ENCODE data around the gene ZNF785. TPM values are rescaled to one million over a fixed set of nuclear protein-coding genes. Genes with fewer than 3 reads are reported as not detected.

The ZNF785 gene
- total and polyA plus RNA-seq, 7 experiments from 2014 or later: 2.6 to 37.1 (median 15.6) TPM

- H3K27ac Mint-ChIP-seq: peak within 1 kb of the TSS; percentile 87 to 94 (median 92)
- peak within 1 kb of the TSS; percentile 99 for H3K27ac ChIP-seq (ENCODE audit: low read depth, low read length)
- peak within 1 kb of the TSS; percentile 83 to 92 (median 90) for H3K4me3 Mint-ChIP-seq
- H3K4me1 ChIP-seq (ENCODE audit: control insufficient read depth in 2 of 2, insufficient read depth in 2 of 2, low read length in 2 of 2): peaks cover 12 to 15% of the 10 kb centered on the region in 2 donors
- ATAC-seq: peak; percentile 95
- H3K9me3 Mint-ChIP-seq: peaks cover 0 to 2% (median 0%) of the 10 kb centered on the region in 11 donors
- peaks cover 33 to 58% (median 43%) of the 10 kb centered on the region in 7 donors for H3K4me1 Mint-ChIP-seq
- intact Hi-C loops (cut with micrococcal nuclease): loop anchor here (1.0 to 5.0 kb wide), 16 partner anchors 13 to 562 kb away; partner anchors contain the start of genes DCTPP1 (in 2 of the 2), ZNF785 (in 2 of the 2), FBRS (in 1 of the 2) and FBXL19 (in 1 of the 2)
- peaks cover 0 to 35% (median 8%) of the 10 kb centered on the region in 3 experiments for H3K36me3 ChIP-seq (ENCODE audit: control insufficient read depth in 2 of 3, insufficient read depth in 3 of 3, low read length in 3 of 3)
- ChIA-PET POLR2A (interaction anchor here (0.6 to 9.3 kb wide), 29 partner anchors 9 to 493 kb away, joined by 3 to 159 read pairs (median 5); partner anchors contain the start of genes ALDOA, CORO1A, DCTPP1 and FBRS), CTCF (interaction anchor here (0.6 to 6.2 kb wide), 12 partner anchors 8 to 343 kb away, joined by 3 to 37 read pairs (median 4); partner anchors contain the start of genes DCTPP1, ZNF688, ZNF747 and ZNF785)
- no peaks in the 10 kb centered on the region for H3K9me3 ChIP-seq (ENCODE audit: control insufficient read depth in 2 of 3, low read length in 3 of 3)
- H3K4me3 ChIP-seq (ENCODE audit: low read length): peak within 1 kb of the TSS; percentile 92
- no peaks in the 10 kb centered on the region for H3K27me3 ChIP-seq (ENCODE audit: control insufficient read depth in 2 of 2, insufficient read depth in 2 of 2, low read length in 2 of 2)
- H3K36me3 Mint-ChIP-seq: peaks cover 0 to 16% (median 5%) of the 10 kb centered on the region in 5 donors
- DNase-seq: peak; percentile 79 to 95 (median 91)
- no peaks in the 10 kb centered on the region for H3K27me3 Mint-ChIP-seq
Observed at GRCh38 chr16:30557957-30558788, 27.3 kb downstream of the ZNF785 start, which contains the start of gene ZNF764. ZNF764 (minus strand) TSS chr16:30558374; CDS start chr16:30558182, 192 bp downstream.

GRCh38 chr16:30557707-30557956, 27.9 kb downstream of the ZNF785 start:
- H3K4me1 Mint-ChIP-seq: peaks cover 36 to 64% (median 49%) of the 10 kb centered on the region in 7 donors
- POLR2A ChIA-PET: interaction anchor here (0.7 to 9.3 kb wide), 24 partner anchors 9 to 492 kb away, joined by 3 to 159 read pairs (median 5); partner anchors contain the start of genes ALDOA, CORO1A, DCTPP1 and FBRS
- peaks cover 0 to 36% (median 8%) of the 10 kb centered on the region in 3 experiments for H3K36me3 ChIP-seq (ENCODE audit: control insufficient read depth in 2 of 3, insufficient read depth in 3 of 3, low read length in 3 of 3)
- no peaks in the 10 kb centered on the region for H3K9me3 ChIP-seq (ENCODE audit: control insufficient read depth in 2 of 3, low read length in 3 of 3)
- H3K27me3 ChIP-seq (ENCODE audit: control insufficient read depth in 2 of 2, insufficient read depth in 2 of 2, low read length in 2 of 2): no peaks in the 10 kb centered on the region
- no peak for ATAC-seq
- H3K4me1 ChIP-seq (ENCODE audit: control insufficient read depth in 2 of 2, insufficient read depth in 2 of 2, low read length in 2 of 2): peaks cover 18 to 20% of the 10 kb centered on the region in 2 donors
- peak overlapping the region; percentile 92 for H3K4me3 ChIP-seq (ENCODE audit: low read length)
- H3K4me3 Mint-ChIP-seq: peak overlapping the region; percentile 83 to 92 (median 90)
- peaks cover 0 to 2% (median 0%) of the 10 kb centered on the region in 11 donors for H3K9me3 Mint-ChIP-seq
- H3K27ac ChIP-seq (ENCODE audit: low read depth, low read length): peak overlapping the region; percentile 99
- peak overlapping the region; percentile 87 to 94 (median 92) for H3K27ac Mint-ChIP-seq
- no peaks in the 10 kb centered on the region for H3K27me3 Mint-ChIP-seq
- peak in 1 of 9 donors; percentile 42 for DNase-seq
- peaks cover 0 to 16% (median 5%) of the 10 kb centered on the region in 5 donors for H3K36me3 Mint-ChIP-seq
- CTCF ChIA-PET: interaction anchor here (0.6 to 6.2 kb wide), 8 partner anchors 9 to 135 kb away, joined by 3 to 37 read pairs (median 6); partner anchors contain the start of genes DCTPP1, ZNF688 and ZNF747
- intact Hi-C loops (cut with micrococcal nuclease): loop anchor here in 1 of 2 donors (5.0 kb wide), 2 partner anchors 180 to 365 kb away; partner anchors contain the start of gene FBXL19

- no peak for DNase-seq
- Mint-ChIP-seq H3K27ac (peak overlapping the region; percentile 65 to 94 (median 91)), H3K4me1 (peaks cover 45 to 72% (median 57%) of the 10 kb centered on the region in 7 donors), H3K9me3 (peaks cover 0 to 2% (median 0%) of the 10 kb centered on the region in 11 donors), H3K36me3 (peaks cover 0 to 20% (median 5%) of the 10 kb centered on the region in 5 donors), H3K4me3 (peak overlapping the region; percentile 43 to 92 (median 89)), H3K27me3 (no peaks in the 10 kb centered on the region)
- intact Hi-C loops (cut with micrococcal nuclease): loop anchor here in 1 of 2 donors (5.0 kb wide), 2 partner anchors 179 to 366 kb away; partner anchors contain the start of gene FBXL19
- no peak for ATAC-seq
- Histone ChIP-seq H3K4me1 (ENCODE audit: control insufficient read depth in 2 of 2, insufficient read depth in 2 of 2, low read length in 2 of 2) (peaks cover 26 to 34% of the 10 kb centered on the region in 2 donors), H3K27ac (ENCODE audit: low read depth, low read length) (no peak overlapping the region), H3K27me3 (ENCODE audit: control insufficient read depth in 2 of 2, insufficient read depth in 2 of 2, low read length in 2 of 2) (no peaks in the 10 kb centered on the region), H3K9me3 (ENCODE audit: control insufficient read depth in 2 of 3, low read length in 3 of 3) (no peaks in the 10 kb centered on the region), H3K36me3 (ENCODE audit: control insufficient read depth in 2 of 3, insufficient read depth in 3 of 3, low read length in 3 of 3) (peaks cover 0 to 36% (median 8%) of the 10 kb centered on the region in 3 experiments), H3K4me3 (ENCODE audit: low read length) (no peak overlapping the region)
- ChIA-PET CTCF (interaction anchor here (1.0 to 6.2 kb wide), 2 partner anchors 21 to 138 kb away, joined by 3 to 37 read pairs; partner anchors contain the start of gene ZNF747), POLR2A (interaction anchor here (1.1 to 9.3 kb wide), 5 partner anchors 15 to 148 kb away, joined by 3 to 159 read pairs (median 20); partner anchors contain the start of genes ZNF688, ZNF747 and ZNF785)
Observed at GRCh38 chr16:30556125-30556473, 29.4 kb downstream of the ZNF785 start.

- Histone ChIP-seq H3K4me1 (ENCODE audit: control insufficient read depth in 2 of 2, insufficient read depth in 2 of 2, low read length in 2 of 2) (peaks cover 28 to 37% of the 10 kb centered on the region in 2 donors), H3K36me3 (ENCODE audit: control insufficient read depth in 2 of 3, insufficient read depth in 3 of 3, low read length in 3 of 3) (peaks cover 0 to 36% (median 8%) of the 10 kb centered on the region in 3 experiments), H3K4me3 (ENCODE audit: low read length) (no peak overlapping the region), H3K27me3 (ENCODE audit: control insufficient read depth in 2 of 2, insufficient read depth in 2 of 2, low read length in 2 of 2) (no peaks in the 10 kb centered on the region), H3K27ac (ENCODE audit: low read depth, low read length) (no peak overlapping the region), H3K9me3 (ENCODE audit: control insufficient read depth in 2 of 3, low read length in 3 of 3) (no peaks in the 10 kb centered on the region)
- ChIA-PET CTCF (interaction anchor here (1.0 to 6.2 kb wide), 2 partner anchors 20 to 138 kb away, joined by 3 to 37 read pairs; partner anchors contain the start of gene ZNF747), POLR2A (interaction anchor here (1.2 to 9.3 kb wide), 5 partner anchors 16 to 126 kb away, joined by 3 to 159 read pairs (median 5); partner anchors contain the start of genes DCTPP1, ZNF688 and ZNF747)
- H3K9me3 Mint-ChIP-seq: peaks cover 0 to 2% (median 0%) of the 10 kb centered on the region in 11 donors
- peak overlapping the region in 9 of 10 donors; percentile 43 to 92 (median 83) for H3K4me3 Mint-ChIP-seq
- H3K27me3 Mint-ChIP-seq: no peaks in the 10 kb centered on the region
- ATAC-seq (no peak), DNase-seq (no peak)
- H3K4me1 Mint-ChIP-seq: peaks cover 46 to 72% (median 58%) of the 10 kb centered on the region in 7 donors
- H3K27ac Mint-ChIP-seq: peak overlapping the region in 5 of 9 donors; percentile 65 to 94 (median 93)
- H3K36me3 Mint-ChIP-seq: peaks cover 0 to 20% (median 5%) of the 10 kb centered on the region in 5 donors
- intact Hi-C loops (cut with micrococcal nuclease): loop anchor here in 1 of 2 donors (5.0 kb wide), 2 partner anchors 178 to 367 kb away; partner anchors contain the start of gene FBXL19
Observed at GRCh38 chr16:30555315-30556124, 30.0 kb downstream of the ZNF785 start.

- H3K9me3 ChIP-seq (ENCODE audit: control insufficient read depth in 2 of 3, low read length in 3 of 3): no peaks in the 10 kb centered on the region
- Mint-ChIP-seq H3K4me1 (peaks cover 46 to 71% (median 58%) of the 10 kb centered on the region in 7 donors), H3K4me3 (peak overlapping the region in 3 of 10 donors; percentile 10 to 92 (median 87))
Observed at GRCh38 chr16:30554557-30555314, 30.8 kb downstream of the ZNF785 start.

More at GRCh38 chr16:30554557-30555314, 30.8 kb downstream of the ZNF785 start:
- Mint-ChIP-seq H3K36me3 (peaks cover 0 to 20% (median 5%) of the 10 kb centered on the region in 5 donors), H3K9me3 (peaks cover 0 to 2% (median 0%) of the 10 kb centered on the region in 11 donors), H3K27ac (peak overlapping the region in 4 of 9 donors; percentile 65 to 98 (median 94)), H3K27me3 (no peaks in the 10 kb centered on the region)
- peaks cover 28 to 37% of the 10 kb centered on the region in 2 donors for H3K4me1 ChIP-seq (ENCODE audit: control insufficient read depth in 2 of 2, insufficient read depth in 2 of 2, low read length in 2 of 2)
- POLR2A ChIA-PET: interaction anchor here (1.2 to 9.3 kb wide), 4 partner anchors 19 to 125 kb away, joined by 3 to 159 read pairs (median 4); partner anchors contain the start of genes DCTPP1 and ZNF747
- H3K27ac ChIP-seq (ENCODE audit: low read depth, low read length): no peak overlapping the region
- DNase-seq (no peak), ATAC-seq (no peak)
- no peak overlapping the region for H3K4me3 ChIP-seq (ENCODE audit: low read length)
- no peaks in the 10 kb centered on the region for H3K27me3 ChIP-seq (ENCODE audit: control insufficient read depth in 2 of 2, insufficient read depth in 2 of 2, low read length in 2 of 2)
- peaks cover 0 to 36% (median 8%) of the 10 kb centered on the region in 3 experiments for H3K36me3 ChIP-seq (ENCODE audit: control insufficient read depth in 2 of 3, insufficient read depth in 3 of 3, low read length in 3 of 3)
- CTCF ChIA-PET: interaction anchor here (6.2 kb wide), 1 partner anchor 20 kb away, joined by 37 read pairs; the partner anchor contains the start of gene ZNF747
- intact Hi-C loops (cut with micrococcal nuclease): loop anchor here in 1 of 2 donors (5.0 kb wide), 2 partner anchors 177 to 368 kb away; partner anchors contain the start of gene FBXL19
